ENCODE results near the gene PPBP.
"Not testable (repeated sequence)": the region's sequence is repeated elsewhere in the genome, so short reads cannot be mapped to it uniquely, and the experiment has no call there.

The PPBP gene

DNA sequence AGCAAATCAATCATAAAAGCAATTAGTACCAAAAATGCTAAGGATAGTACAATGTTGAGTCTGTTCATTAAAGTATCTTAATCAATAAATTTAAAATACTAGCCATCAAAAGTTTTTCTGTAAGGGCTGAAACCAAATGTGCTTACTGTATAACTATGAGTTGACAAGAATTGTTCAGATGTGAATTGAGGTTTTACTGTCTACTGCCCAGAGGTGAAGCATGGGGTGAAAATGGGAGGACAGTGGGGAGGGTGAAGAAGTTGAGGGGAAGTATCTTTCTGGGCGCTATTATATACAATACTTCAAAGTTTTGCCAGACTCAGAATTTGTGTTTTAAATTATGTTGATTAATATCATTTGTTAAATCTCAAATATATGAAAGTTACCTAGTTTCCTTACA lies 4.1 kb upstream of the PPBP start:
- ATAC-seq: no peak

DNA sequence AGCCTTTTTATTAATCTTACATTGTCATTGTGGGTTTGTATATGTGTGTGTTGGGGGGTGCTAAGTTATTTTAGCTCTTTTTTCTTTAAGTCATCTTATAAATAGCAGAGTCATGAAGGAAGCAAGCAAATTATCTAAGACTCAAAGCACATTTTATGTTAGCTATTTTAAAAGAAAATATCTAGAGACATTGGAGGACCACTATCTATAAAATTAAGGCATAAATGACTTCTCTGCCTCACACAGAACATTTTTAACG lies 3.7 kb upstream of the PPBP start:
- ATAC-seq: no peak
- no peak for DNase-seq

More for the DNA sequence above, 4.1 kb upstream of the PPBP start:
- DNase-seq: no peak

DNA sequence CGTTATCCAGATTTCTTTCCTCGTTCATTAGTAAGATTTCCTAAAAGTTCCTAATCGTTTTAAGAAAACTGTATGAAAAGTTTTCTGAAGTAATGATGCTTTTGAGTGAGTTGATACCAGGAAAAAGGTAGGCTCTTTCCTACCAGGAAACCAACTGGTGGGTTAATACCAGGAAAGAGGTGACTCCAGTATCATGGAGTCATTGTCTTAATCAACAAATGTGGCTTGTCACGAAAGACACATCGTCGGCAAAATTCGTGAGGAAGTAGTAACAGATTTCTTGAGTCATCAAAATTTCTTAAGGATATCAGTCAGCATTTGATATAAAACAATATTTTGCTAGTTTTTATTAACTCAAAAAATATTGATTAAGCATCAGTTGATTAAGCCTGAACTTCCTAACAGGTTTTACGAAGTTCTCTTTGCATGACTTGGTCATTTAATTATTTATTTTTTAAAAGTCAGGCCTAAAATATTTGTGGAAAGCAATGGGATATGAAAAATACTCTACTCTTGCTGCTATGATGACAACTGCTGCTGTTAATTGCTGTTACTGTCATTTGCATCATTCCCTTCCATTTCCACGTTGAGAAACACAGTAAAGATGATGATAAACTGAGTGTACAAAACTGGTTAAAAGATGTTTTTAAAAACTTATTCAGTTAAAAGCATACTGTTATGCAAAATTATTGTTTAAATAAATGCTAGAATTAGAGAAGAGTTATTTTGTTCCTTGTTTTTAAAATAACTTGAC lies 3.2 kb upstream of the PPBP start:
- no peak for DNase-seq
- no peak for ATAC-seq

DNA sequence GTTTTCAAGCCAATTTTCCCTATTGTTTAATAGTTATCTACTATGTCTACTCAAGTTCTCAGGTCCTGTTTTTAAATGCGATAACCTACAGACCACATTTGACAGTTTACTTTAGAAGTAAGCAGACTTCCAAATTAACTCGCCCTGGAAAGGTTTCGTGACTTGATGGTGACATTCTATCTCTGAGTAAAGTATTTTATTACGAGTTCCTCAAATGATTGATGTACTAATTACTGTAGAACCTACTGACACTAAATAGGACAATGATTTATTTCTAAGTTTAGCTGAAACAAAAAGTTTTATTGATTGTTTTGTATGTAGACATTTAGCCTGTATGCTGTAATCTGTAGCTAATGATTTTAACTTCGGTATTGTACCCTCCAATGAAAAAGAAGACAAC lies 1.9 kb upstream of the PPBP start:
- DNase-seq: no peak
- ATAC-seq: no peak

DNA sequence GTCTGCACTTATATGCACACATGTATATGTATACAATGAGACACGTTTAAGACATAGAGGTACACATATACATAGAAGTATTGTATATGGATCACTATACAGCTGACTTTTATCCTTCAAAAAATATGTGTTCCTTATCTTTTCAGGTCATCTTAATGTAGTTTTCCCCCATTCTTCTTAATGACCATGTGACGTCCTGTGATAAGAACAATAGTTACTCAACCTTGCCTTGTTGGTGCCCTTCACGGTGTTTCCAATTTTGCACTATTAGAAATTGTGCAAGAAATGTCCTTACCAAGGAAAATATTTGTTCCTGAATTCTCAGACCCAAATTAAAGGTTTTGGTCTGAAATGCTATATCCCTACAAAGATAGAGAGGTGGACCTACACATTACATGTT lies 1.0 kb upstream of the PPBP start:
- ATAC-seq (no peak), DNase-seq (no peak)

DNA sequence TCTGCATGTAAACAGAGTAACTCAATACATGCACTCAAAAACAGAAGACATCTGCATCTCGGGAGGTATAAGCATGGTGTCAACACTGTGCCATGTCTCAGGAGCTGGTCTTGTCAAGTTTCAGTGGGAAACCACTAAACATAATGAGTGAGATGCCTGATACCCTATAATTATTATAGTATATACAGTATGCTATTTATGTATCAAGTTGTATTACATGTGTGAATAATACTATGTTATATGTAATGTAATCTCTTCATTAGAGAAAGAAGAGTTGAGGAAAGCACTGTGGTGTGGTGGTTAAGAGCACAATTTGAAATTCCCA lies 2.5 kb downstream of the PPBP start:
- DNase-seq (no peak), ATAC-seq (no peak)

DNA sequence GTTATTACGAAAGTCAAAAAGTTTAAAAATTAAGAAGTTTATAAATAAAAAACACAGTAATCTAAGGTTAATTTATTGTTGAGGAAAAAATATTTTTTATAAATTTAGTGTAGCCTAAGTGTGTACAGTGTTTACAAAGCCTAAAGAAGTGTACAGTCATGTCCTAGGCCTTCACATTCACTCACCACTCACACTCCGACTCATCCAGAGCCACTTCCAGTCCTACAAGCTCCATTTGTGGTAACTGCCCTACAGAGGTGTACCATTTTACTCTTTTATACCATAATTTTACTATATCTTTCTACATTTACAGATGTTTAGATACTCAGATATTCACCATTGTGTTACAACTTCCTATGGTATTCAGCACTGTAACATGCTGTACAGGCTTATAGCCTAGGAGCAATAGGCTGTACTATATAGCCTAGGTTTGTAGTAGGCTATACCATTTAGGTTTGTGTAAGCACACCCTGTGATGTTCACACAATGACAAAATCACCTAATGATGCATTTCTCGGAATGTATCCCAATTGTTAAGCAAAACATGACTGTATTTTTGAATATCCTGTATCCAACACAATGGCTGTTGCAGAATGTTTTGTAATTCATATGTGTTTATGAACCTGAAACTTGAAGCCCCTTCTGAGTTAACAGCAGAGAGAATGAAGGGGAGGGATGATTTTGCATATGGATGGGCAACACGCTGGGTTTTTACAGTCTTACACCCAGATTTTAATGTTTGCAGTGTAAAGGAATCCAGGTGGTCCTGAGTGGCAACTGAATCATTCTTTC lies 3.1 kb downstream of the PPBP start:
- no peak for DNase-seq
- no peak for ATAC-seq

DNA sequence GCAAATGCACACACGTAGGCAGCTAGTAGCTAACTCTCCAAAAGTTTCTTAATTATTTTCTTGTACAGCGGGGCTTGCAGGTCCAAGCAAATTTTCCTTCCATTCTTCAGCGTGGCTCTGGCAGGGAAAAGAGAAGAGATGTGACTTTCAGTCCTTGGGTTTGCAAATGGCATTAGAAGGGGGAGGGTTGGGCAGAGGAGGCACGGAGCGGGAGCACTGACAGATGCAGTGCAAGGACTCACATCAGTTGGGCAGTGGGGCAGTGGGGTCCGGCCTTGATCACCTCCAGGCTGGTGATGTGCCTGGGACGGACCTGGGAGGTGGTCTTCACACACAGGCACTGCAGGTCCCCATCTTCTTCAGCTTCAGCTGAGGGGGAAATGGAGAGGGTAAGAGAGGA lies 6.8 kb downstream of the PPBP start:
- not testable (repeated sequence) for ATAC-seq, DNase-seq

DNA sequence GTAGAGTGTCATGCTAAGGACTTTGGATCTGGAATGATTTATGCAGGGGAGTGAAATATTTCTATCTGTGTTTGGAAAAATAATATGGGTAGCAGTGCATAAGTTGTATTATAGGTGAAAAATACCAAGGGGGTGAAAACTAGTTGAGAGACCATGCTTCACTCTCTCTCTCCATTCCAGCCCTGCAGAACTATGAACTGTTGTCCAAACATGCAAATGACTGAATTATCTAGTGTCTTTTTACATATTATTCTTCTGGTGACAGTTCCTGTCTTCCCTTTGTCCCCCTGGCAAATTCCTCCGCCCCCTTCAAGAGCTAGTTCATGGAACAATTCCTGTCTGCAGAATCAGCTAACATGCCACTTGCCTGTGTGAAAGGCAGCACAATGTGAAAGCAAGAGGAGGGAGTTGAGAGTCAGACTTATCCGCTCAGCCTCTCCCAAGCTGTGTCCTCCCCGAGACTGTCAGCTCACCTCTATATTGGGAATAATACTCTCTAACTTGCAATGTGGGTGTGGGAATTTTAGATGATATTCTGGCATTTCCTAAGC lies 8.5 kb downstream of the PPBP start:
- DNase-seq (no peak), ATAC-seq (no peak)

DNA sequence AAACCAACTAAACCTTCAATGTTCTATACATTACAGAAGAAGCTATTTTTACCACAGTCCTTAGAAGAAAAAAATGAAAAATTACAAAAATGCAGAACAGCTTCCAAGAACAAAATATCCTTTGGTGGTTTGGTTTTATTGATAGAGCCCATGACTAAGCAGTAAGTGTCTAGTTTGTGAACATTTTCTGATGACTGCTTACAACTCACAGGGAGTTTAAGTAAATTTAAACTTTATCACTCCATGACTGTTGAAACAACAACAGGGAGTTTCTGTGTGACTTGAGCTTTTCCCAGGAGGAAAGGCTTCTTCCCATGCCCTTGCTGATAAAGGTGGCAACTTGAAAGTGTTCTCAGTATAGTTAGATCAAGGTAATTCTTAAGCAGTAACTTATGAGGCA lies 9.1 kb downstream of the PPBP start:
- ATAC-seq (no peak), DNase-seq (no peak)

DNA sequence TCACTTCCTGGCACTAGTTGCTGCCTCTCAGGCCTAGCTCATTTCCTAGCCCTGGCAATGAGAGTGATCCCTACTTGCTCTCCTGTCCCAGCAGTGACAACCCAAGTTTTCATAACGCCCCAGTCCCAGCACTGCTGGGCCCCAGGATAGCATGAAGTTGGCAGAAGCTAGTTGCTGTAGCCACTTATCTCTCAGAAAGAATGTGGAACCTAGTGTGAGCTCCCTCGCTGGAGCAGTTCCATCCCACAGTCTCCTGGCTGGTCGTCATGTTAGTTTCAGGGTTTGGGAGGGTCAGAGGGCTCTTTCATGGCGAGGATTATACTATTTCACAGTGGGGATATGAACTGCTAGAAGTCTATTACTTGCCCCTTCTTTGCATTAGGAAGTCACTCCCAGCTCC lies 11.3 kb downstream of the PPBP start:
- ATAC-seq (no peak), DNase-seq (no peak)

DNA sequence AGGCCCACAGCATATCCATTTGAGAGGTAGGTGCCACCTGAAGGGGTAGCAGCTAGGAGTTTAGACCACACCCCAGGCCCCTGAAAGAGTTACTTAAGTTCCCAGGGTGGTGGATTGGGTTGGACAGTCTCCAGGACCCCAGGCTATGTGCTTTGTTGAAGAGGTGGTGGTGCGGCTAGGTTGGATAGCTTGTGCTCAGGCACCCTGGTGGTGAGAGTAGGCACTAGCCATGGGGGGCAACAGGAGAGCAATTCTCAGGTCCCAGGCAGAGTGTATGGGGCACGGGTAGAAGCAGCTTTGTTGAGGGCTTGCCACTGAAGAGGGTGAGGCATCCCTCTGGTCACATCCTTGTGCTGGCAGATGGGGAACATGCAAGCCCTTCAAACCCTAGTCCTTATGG lies 11.8 kb downstream of the PPBP start:
- ATAC-seq (no peak), DNase-seq (no peak)

DNA sequence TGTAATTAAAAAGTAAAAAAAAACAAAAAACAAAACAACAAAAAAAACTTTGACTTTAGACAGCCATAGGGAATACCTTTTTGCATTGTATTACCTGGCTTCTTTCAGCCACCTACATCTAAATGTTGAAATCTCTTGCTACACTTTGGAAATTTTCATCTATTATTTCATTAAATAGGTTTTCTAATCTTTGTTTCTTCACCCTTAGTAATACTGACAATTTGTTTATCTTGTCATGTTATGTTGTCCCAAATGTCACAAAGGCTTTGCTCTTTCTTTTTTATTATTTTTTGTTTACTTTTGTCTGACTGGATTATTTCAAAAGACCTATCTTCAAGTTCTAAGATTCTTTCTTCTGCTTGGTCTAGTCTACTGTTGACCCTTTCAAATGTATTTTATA lies 13.6 kb downstream of the PPBP start:
- DNase-seq (no peak), ATAC-seq (no peak)

DNA sequence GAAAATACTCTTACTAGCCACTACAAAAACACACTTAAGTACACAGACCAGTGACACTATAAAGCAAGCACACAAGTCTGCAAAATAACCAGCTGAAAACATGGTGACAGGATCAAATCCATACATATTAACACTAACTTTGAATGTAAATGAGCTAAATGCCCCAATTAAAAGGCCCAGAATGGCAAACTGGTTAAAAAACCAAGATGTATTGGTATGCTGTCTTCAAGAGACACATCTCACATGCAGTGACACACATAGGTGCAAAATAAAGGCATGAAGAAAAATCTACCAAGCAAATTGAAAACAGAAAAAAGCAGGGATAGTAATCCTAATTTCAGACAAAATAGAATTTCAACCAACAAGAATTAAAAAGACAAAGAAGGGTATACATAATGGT lies 17.0 kb downstream of the PPBP start:
- ATAC-seq: no peak

DNA sequence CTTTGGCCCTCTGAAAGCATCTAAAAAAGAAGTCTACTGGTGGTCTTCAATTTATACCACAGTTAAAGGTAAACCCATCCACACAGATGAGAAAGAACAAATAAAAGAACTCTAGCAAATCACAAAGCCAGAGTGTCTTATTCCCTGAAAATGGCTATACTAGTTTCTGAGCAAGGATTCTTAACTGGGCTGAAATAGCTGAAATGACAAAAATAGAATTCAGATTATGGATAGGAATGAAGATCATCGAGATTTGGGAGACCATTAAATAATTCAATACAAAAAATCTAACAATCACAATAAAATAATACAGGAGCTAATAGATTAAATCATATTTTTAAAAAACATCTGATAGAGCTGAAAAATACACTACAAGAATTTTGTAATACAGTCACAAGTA lies 18.0 kb downstream of the PPBP start:
- DNase-seq (no peak), ATAC-seq (no peak)

More for the DNA sequence above, 17.0 kb downstream of the PPBP start:
- no peak for DNase-seq

DNA sequence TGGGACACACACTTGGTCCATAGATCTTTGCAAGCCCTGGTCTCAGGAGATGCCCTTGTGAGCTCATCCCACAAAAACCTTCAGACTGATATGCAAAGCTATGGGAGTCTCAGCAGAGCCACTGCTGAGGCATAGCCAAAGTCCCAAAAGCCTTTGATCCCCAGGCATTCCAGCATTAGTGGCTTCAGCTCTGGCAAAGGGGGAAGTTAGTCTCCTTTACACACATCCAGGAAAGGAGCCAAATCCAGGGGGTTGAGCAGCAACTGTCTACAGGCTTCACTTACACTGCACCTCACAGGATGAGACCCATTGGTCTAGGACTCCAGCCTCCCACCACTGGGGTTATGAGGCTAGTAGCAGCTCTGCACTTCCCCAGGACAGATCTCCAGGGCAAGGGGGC lies 20.1 kb downstream of the PPBP start:
- ATAC-seq: no peak
- no peak for DNase-seq

DNA sequence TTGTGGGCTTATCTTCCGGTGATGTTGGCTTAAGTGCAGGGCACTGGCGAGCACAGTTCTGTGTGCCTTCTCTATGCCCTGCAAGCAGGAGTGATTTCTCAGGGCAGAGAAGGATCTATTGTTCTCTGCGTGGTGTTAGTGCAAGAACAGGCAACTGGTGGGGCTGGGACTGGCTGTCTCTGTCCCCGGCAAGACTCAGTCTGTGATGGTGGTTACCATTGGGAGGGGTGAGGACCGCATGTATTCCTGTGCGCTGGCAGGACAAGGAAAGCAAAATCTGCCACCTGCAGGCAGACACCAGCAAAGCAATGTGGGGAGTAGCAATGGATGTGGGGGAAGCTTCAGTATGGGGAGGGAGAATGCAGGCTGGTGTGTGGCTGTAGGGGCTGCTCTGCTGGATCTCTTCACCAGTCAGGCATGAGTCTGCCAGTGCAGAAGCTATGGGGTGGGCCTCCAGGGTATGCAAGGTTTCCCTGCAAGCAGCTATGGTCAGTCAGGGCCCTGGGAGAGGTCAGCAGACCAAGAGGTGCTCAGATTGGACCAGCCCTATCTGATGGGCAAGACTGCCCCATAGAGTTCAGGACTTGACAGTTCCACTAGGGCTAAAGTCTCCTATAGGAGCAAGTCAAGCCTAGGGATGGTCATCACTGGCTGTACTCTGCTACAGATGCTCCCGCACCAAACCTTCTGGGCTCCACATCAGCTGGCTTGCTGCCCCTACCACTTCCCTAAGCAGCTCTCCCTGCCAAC lies 23.0 kb downstream of the PPBP start:
- ATAC-seq (no peak), DNase-seq (no peak)

DNA sequence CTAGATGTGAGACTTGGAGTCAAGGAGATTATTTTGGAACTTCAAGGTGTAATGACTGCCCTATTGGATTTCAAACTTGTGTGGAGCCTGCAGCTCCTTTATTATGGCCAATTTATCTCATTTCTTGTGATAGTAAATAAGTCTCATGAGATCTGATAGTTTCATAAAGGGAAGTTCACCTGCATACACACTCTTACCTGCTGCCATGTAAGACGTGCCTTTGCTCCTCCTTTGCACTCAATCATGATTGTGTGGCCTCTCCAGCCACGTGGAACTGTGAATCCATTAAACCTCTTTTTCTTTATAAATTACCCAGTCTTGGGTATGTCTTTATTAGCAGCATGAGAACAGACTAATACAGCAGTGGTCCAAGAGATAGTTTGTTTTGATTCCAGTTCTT lies 25.3 kb downstream of the PPBP start:
- no peak for ATAC-seq

DNA sequence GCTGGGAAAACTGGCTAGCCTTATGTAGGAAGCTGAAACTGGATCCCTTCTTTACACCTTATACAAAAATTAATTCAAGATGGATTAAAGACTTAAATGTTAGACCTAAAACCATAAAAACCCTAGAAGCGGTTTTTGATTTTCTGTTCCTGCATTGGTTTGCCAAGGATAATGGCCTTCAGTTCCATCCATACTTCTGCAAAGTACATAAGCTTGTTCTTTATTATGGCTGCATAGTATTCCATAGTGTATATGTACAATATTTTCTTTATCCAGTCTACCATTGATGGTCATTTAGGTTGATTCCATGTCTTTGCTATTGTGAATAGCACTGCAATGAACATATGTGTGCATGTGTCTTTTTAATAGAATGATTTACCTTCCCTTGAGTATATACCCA lies 28.9 kb downstream of the PPBP start:
- DNase-seq: not testable (repeated sequence)

More for the DNA sequence above, 25.3 kb downstream of the PPBP start:
- DNase-seq: no peak

DNA sequence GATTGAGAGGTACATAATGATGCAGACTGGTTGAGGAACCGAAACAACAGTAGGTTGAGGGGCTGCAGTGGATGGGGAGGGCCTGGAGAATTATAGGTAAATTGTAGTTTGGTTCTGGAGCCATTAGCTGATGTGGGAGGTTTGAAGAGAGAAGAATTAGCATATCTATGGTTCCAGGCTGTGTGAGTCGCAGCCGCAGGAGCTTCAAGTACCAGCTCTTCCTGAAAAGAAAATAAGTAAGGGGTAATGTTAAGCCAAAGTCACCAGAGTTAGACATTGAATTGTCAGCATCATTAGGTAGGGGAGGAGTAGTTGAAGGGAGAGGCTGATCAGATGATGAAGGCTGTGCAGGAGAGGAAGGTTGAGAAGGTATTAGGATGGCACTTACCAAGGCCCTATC lies 35.6 kb downstream of the PPBP start:
- DNase-seq: no peak
- ATAC-seq: no peak

More for the DNA sequence above, 28.9 kb downstream of the PPBP start:
- not testable (repeated sequence) for ATAC-seq

DNA sequence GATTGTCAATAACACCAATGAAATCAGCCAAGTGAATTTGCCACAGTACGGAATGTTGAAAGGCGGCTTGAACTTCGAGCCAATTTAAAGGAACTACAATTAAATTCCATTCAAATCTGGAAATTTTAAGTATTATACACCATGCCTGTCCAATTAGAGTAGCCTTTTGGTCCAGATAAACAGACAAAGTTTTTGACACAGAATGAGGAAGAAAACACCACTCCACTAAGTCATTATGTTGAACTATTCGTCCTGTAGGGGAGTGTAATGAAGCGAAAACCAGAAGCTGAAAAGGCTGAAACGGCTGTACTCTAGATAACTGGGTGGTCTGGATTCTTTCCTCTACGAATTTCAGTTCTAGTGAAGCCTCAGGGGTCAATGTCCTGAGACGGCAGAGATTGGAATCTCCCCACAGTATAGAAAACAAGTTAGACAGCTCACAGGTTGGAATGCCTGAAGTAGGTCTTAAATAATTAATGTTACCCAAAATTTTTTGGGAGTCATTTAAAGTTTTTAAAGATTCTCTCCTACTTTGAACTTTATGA lies 37.5 kb downstream of the PPBP start:
- not testable (repeated sequence) for DNase-seq, ATAC-seq

DNA sequence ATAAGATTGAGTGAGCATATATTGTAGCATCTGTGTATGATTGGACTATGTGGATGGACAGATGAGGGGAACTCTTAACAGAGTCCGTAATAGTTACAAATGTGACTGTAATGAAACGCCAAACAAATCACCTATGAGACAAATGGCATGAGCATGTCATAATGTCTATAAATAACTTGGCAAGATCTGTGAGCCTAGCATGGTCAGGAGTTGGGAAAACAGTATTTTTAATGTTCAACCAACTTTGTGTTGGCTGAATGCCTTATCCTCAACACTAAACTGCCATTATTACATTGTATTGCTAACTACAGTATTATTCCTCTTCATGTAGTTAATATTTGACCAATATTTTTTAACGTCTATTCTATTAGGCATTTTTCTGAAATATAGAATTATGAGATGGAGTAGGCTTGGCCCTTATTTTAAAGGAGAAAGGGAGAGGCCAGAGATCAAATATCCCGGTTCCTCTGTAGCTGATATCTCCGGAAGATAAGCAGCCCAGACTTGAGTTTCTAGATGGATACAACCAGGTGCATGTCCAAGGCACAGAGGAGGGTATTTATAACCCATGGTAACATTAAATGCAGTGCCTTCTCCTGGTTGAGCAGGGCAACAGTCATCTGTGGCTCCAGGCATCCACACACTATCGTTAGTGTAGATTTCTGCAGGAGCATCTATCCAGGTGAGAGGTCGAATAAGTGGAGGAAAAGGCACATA lies 38.8 kb downstream of the PPBP start:
- no peak for ATAC-seq
- no peak for DNase-seq

Data from stimulated activated naive CD8-positive, alpha-beta T cell treated with anti-CD3 and anti-CD28 coated beads, Interleukin-15, Interleukin-2, amounts not matched to agents 100 U/mL and 50 U/mL, for 24 hours (primary cell).